GM23248 (cell line): ENCODE results near the gene NAGPA.

Experiments used
- EZH2 ChIP-seq: fragments of 200-600 bp; sonication (generic); IDR thresholded peaks from 2 replicates; pipeline ENCODE4 v1.6.1; 2018; ENCODE audit warnings: antibody characterized with exemption, mild to moderate bottlenecking; ENCODE audit not compliant: insufficient read depth, poor library complexity, severe bottlenecking
- EZH2phosphoT487 ChIP-seq: fragments of 200-600 bp; sonication (generic); IDR thresholded peaks from 2 replicates; pipeline ENCODE4 v1.6.1; 2018; ENCODE audit warnings: antibody characterized with exemption, moderate library complexity, mild to moderate bottlenecking, low read depth; ENCODE audit not compliant: insufficient read depth

DNA sequence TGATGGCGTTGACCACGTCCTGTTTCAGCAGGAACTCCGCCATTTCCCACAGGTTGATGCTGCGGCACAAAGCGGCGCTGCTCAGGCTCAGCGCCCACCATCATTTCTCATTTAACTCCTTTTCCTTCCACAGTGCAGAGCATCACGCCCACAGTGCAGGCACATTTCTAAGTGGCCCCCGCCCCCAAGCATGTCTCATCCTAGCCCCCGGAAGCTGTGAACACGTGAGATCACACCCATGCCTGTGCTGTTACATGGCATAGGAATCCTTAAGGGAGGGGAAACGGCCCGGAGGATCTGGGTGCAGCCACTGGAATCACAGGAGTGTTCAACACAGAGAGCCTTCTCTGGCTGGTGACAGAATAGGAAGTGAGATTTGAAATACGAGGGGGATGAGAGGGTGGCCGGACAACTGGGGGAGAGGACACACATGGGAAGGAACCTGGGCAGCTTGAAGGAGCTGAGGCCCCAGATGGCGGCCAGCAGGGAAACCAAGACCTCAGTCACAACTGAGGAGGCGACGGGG is 4.7 kb downstream of the NAGPA start:
- TF ChIP-seq EZH2 (no peak), EZH2phosphoT487 (no peak)
